LNCAP (cell line): ENCODE measurements around the gene RHBDF1.

Experiments used
- CTCF ChIP-seq: fragments of 450-650 bp; IDR thresholded peaks from 2 replicates; pipeline ENCODE4 v1.5.1; 2017; ENCODE audit warnings: mild to moderate bottlenecking

RHBDF1 gene

GRCh38 chr16:34648-34987, 37.8 kb downstream of the RHBDF1 start:
- TF ChIP-seq CTCF = no peak

GRCh38 chr16:33877-34647, 38.4 kb downstream of the RHBDF1 start:
- no peak for TF ChIP-seq CTCF

GRCh38 chr16:10772-11171, 61.7 kb downstream of the RHBDF1 start:
- TF ChIP-seq CTCF = peak; percentile 46

GRCh38 chr16:9903-10665, 62.3 kb downstream of the RHBDF1 start:
- TF ChIP-seq CTCF = no peak
